ENCODE data around the gene WDR38. TPM values are rescaled to one million over a fixed set of nuclear protein-coding genes. Genes with fewer than 3 reads are reported as not detected.

The WDR38 gene
- total and polyA plus RNA-seq, 12 donors = 0.04 to 0.22 TPM; not detected in 10

DNA sequence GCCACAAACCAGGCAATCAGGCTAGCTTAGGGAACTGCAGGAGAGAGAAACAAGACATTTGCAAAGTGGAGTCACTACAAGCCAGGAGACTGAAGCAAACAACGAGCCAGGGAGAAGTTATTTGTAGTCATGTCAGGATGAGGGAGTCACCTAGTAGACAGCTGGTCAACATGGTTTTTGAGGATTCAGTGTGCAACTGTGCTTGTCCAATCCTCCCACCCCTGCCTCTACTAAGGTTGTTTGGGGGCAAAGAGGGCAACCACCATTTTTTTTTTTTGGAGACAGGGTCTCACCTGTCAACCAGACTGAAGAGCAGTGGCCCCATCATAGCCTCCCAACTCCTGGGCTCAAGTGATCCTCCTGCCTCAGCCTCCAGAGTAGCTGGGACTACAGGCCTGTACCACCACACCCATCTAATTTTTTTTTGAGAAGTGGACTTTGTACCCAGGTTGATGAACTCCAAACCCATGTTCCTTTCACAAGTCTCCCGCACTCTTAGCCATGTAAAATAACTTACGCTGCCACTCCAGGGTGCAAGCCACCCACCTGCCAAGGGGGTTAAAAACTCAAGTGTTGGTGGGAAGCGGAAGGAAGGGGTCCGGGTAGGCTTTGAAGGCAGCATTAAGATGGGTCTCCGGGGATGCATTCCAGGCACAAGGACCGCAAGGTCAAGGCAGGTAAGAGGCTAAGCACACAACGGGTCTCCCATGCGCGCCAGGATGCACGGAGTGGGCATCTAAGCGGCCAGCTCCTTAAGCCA lies 7.5 kb downstream of the WDR38 start:
- no peak for DNase-seq
- no peaks in the 10 kb centered on the region for H3K27me3 ChIP-seq
- ATAC-seq = no peak
- H3K4me3 ChIP-seq = peak overlapping the region; percentile 75 to 100 (median 90)
- peaks cover 0 to 51% (median 36%) of the 10 kb centered on the region in 9 donors for H3K36me3 ChIP-seq
- WGBS, 2 donors = 11 to 12% methylated on average over 11 to 12 of the region's 12 CpGs
- H3K9me3 ChIP-seq = no peaks in the 10 kb centered on the region
- TF ChIP-seq, protein P1, sequence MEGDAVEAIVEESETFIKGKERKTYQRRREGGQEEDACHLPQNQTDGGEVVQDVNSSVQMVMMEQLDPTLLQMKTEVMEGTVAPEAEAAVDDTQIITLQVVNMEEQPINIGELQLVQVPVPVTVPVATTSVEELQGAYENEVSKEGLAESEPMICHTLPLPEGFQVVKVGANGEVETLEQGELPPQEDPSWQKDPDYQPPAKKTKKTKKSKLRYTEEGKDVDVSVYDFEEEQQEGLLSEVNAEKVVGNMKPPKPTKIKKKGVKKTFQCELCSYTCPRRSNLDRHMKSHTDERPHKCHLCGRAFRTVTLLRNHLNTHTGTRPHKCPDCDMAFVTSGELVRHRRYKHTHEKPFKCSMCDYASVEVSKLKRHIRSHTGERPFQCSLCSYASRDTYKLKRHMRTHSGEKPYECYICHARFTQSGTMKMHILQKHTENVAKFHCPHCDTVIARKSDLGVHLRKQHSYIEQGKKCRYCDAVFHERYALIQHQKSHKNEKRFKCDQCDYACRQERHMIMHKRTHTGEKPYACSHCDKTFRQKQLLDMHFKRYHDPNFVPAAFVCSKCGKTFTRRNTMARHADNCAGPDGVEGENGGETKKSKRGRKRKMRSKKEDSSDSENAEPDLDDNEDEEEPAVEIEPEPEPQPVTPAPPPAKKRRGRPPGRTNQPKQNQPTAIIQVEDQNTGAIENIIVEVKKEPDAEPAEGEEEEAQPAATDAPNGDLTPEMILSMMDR (IDR thresholded peaks at IDR 0.05) = no peak
- H3K27ac ChIP-seq = peak overlapping the region in 9 of 10 donors; percentile 84 to 98 (median 89)
- intact Hi-C loops (cut with DNase I) = no loop called here
- peaks cover 9 to 42% (median 38%) of the 10 kb centered on the region in 9 donors for H3K4me1 ChIP-seq

DNA sequence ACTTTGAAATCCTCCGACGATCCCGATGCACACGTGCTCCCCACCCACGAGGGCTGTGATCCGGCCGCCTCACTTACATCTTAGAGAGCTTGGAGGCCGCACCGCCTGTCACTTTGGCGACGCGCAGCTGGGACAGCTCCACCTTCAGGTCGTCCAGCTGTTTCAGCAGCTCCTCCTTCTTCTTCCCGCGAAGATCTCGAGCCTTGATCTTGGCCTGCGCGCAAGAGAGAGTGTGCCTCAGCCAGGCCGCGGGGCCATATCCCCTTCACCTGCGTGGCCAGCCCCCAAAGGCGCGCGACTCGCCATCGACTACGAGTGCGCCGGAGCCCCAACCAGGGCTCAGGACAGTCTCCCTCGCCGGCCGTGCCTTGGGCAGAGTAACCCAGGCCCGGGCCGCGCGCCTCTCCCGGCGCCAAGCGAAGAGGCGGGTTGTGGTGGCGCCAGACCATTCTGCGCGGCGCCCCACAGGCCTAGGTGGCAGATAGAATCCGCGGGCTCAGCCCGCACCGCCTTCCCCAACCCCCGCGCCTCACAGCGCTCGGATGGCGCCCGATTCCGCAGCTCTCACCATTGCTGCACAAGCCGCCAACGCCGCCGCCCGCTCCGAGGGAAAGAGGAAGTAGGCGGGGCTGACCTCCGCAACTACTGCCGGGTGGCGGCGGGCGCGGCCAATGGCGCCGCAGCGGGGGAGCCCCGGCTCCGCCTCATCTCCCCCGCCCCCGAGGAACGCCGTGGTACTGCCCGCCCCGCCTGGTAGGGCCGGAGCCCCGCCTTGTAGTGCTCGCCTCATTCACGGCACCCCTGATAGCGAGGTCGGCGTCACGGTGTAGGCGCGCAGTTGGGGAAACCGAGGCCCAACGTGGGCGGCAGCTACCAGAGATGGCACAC lies 8.3 kb downstream of the WDR38 start, which contains the start of the genes ARPC5L and RPL35:
Gene ARPC5L (plus strand): TSS at position 789 of the 888 bp plus-strand sequence. CDS start 7,161 bp downstream, outside the sequence.
Gene RPL35 (minus strand): TSS at position 616 of the 888 bp plus-strand sequence. CDS start 45 bp downstream, at position 571.
- TF ChIP-seq, protein P1 (IDR thresholded peaks at IDR 0.05) = peak in 7 of 9 donors; percentile 14 to 47 (median 36)
- H3K9me3 ChIP-seq = no peaks in the 10 kb centered on the region
- DNase-seq = peak; percentile 94 to 95
- ATAC-seq = peak; percentile 94 to 98 (median 96)
- H3K4me3 ChIP-seq = peak within 1 kb of the TSS; percentile 75 to 100 (median 90)
- 0 to 1% methylated on average over 75 to 92 of the region's 92 CpGs for WGBS, 2 donors
- peaks cover 0 to 47% (median 36%) of the 10 kb centered on the region in 9 donors for H3K36me3 ChIP-seq
- intact Hi-C loops (cut with DNase I) = no loop called here
- H3K4me1 ChIP-seq = peaks cover 9 to 42% (median 38%) of the 10 kb centered on the region in 9 donors
- H3K27me3 ChIP-seq = no peaks in the 10 kb centered on the region
- peak within 1 kb of the TSS; percentile 49 to 98 (median 89) for H3K27ac ChIP-seq

DNA sequence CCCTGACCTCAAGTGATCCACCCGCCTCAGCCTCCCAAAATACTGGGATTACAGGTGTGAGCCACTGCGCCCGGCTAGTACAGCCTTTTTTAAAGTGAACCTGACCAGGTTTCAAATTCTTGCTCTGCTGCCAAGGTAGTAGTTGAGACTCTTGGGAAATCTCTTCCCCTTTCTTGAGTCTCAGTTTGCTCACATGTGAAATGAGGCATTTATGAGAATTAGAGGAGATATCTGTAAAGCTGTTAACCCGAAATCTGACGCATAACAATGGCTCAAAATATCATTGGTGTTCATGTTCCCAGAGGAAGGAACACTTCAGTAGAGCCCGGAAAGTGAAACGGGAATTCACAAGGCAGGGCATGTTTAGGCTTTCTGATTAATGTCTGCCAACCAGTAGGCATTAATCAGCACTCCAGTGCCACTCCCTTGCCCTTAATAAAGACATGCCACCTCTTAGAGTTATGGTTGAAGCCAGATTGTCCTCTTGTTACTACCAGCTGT lies 10.2 kb downstream of the WDR38 start:
- WGBS, 2 donors = 52 to 57% methylated on average over 7 of the region's 7 CpGs
- intact Hi-C loops (cut with DNase I) = no loop called here
- H3K27ac ChIP-seq = peak overlapping the region; percentile 21 to 98 (median 89)

More for the DNA sequence above, 10.2 kb downstream of the WDR38 start:
- Histone ChIP-seq H3K4me1 (peaks cover 9 to 53% (median 47%) of the 10 kb centered on the region in 9 donors), H3K36me3 (peaks cover 0 to 28% (median 22%) of the 10 kb centered on the region in 9 donors), H3K4me3 (peak overlapping the region in 1 of 10 donors; percentile 17), H3K27me3 (no peaks in the 10 kb centered on the region), H3K9me3 (no peaks in the 10 kb centered on the region)
- TF ChIP-seq, protein P1 (IDR thresholded peaks at IDR 0.05) = no peak
- no peak for DNase-seq
- peak in 5 of 8 donors; percentile 18 to 44 (median 27) for ATAC-seq
